HG03196 (cell line): Measurements from ENCODE around the gene TRNP1.

Experiments
- ATAC-seq: cut with Tn5 transposase; IDR thresholded peaks from one replicate; pipeline ENCODE4 v1.9.1; 2021; ENCODE audit not compliant: unreplicated experiment

TRNP1 gene

DNA sequence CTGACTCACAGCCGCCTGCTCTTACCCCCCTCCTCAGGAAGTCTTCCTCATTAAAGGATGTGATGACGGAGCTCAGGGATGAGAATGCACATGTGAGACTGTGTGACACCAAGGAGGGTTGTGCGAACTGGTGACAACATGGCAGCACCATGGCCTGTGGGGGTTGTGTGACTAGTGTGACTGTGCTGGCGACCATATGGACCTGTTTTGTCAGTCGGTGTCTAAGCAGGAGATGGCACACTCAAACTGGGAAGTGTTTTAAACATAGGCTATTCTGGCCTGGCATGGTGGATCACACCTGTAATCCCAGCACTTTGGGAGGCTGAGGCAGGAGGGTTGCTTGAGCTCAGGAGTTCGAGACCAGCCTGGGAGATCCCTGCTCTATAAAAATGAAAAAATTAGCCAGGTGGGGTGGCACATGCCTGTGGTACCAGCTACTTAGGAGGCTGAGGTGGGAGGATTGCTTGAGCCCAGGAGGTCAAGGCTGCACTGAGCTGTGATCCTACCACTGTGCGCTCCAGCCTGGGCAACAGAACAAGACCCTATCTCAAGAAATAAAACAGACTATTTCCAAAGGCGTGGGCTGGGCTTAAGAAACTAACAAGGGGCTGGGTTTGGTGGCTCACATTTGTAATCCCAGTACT, 7.4 kb downstream of the TRNP1 start:
- no peak for ATAC-seq

DNA sequence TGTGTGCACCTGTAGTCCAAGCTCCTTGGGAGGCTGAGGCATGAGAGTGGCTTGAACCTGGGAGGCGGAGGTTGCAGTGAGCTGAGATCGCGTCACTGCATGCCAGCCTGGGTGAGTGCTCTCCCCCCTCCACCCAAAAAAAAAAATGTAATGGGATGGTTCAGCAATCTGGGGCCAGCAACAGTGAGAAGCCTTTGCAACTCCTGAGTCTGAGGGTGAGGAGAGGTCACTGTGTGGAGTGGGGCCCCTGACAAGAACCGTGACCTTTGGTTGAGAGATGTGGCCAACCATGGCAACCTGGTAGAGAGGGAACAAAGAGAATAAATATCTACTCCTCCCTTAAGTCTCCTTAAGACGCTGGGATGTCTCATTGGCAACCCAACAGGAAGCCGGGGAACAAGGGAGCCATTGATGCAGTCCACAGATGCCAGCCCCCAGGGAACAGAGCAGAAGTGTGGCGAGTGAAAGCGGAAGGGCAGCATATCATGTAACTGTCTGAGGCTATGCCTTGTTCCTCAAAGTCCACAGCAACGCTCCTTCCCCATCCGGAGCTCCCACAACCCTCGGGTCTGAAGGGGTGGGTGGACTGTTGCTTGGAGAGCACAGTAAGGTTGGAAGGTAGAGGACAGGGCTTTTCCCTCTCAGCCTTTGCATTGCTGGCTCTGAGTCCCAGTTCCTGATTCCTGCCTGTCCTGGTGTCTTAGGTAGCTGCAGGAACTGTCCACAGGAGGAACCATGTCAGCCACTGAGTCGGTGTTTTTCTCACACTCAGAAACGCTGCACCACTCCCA, 8.3 kb downstream of the TRNP1 start:
- no peak for ATAC-seq

DNA sequence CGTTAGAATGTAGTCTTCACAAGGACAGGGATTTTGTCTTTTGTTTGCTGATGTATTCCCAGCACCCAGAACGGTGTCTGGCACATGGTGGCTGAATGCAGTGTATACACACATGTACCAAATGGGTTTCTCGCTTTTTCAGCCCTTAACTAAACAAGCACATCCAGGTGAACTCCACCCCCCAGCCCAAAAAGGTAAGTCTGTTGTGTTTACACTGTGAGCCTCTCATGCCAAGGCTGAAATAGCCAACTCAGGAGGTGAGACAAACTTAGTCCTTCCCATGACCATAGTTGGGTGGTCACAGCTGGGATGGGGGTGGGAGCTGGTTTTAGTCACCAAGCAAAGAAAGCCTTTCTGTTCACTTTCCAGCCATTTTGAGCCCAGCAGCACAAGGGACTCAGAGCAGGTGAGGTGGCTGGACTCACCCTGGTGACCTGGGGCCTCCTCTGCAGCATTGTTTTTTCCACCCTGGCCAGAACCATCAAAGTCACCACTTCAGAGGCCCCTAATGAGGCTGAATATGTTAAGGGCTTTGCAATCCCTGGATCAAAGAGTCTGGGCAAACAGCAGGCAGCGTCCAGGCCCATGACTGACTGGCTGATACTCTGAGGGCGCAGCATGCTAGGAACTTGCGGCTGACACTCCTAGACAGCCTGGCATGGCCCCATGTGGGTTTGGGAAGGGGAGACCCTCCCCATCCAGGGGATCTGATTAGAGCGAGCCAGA, 10.4 kb downstream of the TRNP1 start:
- ATAC-seq: no peak

DNA sequence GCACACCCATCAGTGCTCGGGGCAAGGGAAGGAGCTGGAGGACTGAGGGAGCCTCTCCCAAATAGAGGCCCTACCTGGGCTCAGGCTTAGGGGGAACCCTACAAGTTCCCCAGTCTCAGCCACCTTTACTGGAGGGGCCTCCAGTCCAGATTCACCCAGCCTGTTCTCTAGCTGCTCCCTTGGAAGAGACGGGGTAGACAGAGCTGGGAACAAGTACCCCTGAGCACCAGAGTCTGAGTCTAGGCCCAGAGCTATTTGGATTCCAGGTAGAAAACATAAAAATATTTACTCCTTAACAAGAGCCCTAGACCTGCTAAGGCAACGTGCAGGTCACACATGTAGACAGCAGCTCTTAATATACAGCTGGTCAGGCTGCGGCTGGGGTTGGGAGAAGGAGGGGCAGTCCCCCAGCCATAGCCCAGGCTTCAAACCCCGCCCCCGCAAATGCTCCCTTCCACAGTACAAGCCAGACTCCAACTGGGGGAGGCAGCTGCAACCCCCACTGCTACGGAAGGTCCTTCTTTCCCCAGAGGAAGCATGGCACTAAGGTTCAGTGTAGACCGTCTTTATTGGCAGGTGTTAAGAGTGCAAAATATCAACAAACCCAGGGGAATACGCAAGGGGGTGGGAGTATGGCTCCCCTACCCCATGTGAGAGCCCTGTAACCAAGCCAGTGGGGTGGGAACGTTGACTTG, 11.1 kb downstream of the TRNP1 start:
- ATAC-seq: no peak

DNA sequence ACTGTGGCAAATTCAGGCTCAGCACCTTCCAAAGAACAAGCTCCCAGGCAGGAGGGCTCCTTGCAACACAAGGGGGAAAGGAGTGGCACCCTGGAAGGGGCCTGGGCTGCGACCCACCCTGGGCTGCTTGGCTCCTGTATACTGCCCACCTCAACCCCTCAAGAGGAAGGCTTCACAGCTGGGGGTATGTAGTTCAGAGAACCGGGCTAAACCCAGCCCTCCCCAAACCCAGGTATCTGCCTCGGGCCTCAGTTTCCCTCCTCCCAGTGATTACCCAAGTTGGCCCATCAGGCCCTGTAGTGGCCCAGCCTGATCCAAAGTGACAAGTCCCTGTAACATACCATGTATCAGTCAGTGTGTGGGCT, 11.7 kb downstream of the TRNP1 start:
- no peak for ATAC-seq

DNA sequence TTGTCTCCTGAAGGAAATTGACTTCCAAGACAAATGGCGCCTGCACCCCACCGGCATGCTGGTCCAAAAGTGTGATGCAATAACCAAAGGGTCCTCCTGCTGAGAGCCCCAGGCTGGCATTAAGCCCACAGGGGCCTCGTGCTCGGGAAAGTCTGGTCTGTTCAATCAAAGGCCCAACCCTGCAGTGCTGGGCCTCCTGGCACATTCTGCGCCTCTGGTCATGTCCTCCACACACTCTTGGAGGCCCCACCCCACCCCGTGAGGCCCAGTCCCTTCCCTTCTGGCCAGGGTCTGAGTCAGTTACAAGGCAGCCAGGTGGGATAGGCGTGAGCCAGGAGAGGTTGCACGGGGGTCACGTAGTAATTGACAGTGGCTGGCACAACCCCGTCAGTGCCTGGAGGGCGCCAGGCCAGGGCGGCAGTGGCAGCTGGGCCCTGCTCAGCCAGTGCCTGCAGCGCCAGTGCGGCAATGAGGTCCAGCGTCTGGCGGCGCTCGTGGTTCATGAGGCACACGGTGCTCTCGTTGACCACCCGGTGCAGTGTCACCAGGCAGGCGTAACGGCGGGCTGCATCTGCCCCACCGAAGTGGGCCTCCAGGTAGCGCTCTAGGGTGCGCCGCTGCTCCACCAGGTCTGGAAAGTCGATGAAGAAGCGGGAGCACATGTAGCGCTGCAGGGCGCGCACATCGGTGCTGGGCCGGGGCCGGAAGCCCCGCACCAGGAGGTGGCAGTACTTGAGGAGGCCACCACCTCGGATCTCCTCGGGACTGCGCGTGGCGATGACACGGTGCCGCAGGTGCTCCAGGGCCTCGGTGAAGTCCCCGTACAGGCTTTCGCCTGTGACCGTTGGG, 12.4 kb downstream of the TRNP1 start:
- ATAC-seq: no peak

DNA sequence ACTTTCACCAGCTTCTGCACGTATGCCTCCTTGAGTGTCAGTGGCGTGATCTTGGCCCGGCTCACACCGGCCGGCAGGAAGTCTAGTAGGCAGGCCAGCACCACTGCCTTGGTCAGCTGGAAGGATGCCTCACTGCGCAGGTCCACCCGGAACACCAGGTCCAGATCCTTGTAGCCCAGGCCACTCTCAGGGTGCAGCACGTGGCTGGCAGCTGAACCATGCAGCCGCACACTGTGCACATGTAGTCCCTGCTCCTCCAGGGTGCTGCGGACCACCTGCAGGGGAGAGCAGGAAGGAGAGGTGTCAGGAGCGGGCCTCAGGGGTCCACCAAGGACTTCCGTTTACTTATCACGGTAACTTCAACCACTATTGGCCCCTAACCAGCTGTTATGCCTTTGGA, 13.2 kb downstream of the TRNP1 start:
- no peak for ATAC-seq

DNA sequence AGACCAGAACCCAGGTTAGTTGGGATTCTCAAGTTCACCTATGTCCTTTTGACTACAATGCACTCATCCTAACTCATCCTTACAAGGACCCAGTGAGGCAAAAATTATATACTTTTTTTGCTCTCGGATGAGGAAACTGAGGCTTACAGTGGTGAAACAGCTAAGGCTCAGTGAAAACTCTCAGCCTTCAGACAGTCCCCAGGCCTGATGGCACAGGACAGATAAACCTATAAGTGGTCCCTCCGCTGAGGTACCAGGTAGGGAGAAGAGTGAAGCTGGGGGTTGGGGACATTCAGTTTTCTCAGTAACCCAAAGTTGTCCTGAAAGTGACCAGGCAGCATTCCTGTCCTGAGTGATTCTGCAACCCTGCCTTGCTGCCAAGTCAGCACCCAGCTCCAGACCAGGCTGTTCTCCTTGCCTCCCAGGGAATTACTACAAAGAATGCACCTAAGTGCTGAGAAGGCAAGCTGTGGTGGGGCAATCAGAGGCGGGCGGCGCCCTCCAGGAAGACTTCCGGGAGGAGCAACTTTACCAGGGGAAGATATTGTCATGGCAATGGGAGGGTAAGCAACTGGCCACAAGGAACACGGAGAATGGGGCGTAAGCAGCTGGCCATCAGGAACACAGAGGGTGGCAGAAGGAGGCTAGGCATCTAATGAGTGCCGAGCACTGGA, 14.6 kb downstream of the TRNP1 start:
- ATAC-seq: no peak

DNA sequence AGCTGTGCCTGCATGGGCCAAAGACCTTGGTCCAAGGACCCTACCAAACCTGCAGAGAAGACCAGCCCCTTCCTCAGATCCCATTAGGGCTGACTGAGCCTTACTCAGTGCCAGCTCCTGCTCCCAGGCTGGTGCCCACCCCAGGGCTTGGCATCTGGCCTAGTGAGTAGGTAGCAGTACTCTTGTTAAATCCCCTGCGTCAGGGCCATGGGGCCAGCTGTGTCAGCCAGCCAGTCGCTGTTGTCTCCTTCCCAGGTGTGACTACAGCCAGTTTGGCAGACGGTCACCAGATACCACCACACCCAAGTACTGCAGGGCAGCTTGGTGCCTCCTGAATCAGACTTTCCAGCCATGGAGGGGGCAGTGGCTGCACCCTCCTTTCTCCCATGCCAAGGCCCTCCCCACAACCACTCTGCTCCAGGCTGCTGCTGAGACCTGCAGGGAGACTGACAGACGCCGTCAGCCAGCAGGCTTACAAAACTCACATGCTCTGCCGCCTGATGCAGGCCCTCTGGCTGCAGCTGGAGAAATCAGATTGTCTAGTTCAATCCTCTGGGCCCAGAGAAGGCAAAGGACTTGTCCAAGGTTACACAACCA, 16.2 kb downstream of the TRNP1 start:
- ATAC-seq: no peak

DNA sequence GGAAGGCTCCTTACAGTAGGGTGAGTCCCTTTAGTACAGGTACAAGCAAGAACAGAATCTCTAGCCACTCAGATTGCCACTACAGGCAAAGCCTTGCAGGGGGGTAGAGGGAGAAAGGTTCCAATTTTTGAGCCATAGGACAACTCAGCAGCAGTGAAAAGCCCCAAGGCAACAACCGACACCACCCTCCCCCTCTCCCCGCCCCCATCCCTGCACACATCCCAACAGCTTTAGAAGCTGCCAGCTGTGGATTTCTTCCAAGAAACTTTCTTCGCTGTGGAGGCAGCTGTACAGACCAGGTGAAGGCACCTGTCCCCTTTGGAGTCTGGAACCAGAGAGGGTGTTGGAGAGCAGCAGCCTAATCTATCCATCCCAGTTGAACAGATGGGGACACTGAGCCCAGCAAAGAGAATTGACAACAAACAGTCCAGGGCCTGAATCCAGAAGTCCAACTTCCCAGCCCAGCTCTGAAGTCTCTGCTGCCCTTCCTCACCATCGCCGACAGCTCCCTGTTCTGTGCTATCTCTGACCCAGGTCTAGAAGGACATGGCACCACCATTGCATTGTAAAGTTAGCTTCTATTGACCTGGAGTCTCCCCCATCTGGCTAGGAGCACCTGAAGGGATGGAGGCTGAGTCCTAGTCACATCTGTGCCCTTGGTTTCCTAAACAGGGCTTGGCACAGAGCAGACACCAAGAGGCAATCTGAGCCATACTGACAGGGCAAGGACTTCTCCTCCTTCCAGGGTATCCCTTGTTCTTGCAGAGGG, 16.9 kb downstream of the TRNP1 start:
- no peak for ATAC-seq

DNA sequence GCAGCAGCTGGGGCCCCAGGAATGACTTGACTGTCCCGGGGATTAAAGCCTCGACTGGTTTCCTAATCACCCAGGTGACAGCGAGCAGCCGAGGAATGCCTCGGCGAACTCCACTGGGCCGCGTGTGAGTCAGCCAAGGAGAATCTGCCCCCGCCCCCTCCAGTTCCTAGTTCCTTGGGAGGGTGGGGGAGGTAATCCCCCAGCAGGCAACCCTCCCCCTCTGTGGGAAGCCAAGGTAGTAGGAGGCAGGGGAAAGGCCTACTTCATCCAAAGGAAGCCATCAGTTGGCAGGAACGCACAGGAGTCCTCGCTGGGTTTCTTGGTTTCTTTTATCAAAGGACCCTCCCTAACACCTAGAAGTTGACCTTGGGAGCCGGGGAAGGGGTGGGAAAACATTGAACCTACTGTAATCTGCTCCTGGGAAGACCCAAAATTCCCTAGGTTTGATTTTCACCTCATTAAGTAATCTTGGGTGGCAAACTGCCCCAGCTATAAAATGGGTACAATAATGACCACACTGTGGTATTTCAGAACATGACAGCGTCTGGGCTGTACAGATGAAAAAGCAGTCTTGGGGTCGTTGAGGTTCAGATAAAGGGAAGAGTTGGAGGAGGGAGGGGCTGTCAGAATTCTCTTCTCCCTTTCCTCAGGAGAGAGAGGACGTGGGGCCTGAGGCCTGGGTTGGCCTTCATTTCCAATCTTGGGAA, 17.7 kb downstream of the TRNP1 start:
- no peak for ATAC-seq

DNA sequence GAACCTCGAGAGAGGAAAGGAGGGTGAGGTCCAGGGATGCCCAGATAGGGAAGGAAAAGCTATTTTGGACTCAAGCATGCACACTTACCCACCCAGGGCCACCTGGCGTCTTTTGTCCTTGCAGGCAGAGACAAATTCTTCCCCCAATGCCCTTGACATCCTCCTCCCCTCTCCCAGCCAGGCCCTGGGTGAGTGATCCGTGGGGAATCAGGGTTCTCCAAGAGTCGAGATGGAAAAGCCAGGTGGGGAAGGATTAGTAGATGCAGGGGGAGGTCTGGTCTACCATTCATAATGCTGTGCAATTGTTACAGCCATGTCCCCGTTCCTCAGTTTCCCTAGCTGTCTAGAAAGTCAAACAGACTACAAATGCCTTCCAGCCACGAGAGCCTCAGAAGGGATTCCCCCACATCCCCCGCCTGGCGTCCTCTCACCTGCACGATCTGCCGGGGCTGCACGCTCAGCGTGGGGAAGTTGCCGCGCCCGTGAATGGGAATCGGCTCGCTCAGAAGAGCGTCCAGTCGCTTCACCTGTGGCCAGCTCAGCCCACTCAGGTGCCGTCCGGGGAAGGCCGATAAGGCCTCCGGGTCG, 18.6 kb downstream of the TRNP1 start:
- ATAC-seq: no peak

DNA sequence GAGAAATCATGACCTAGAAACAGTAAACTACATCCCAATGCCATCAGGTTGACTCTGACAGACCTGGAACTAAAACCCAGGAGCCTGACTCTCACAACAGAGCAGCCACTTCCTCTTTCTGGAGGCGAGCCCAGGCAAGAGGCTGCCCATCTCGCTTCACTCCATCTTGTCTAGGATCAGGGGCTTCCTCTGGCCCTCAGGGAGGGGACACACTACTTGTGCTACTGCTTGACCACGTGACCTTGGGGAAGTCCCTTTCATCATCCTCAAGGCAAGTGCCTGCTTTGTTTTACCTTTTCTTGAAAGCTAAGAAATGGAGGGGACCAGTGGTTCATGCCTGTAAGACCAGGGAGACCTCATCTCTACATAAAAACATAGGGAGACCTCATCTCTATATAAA, 21.8 kb downstream of the TRNP1 start:
- no peak for ATAC-seq

DNA sequence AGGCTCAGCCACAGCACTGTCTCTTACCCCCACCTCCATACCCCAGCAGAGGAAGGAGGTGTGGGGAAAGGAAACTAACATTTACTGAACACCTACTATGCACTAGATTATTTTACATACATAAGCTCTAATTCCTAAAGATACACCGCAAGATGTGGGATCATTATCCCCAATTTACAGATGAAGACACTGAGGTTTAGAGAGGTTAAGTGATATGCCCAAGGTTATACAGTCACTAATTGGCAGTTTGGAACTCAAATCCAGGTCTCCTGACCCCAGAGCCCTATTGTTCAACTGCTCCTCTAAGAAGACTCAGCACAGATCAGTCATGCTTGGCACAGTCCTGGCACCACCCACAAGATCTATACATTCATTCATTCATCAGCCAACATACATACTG, 22.9 kb downstream of the TRNP1 start:
- ATAC-seq: no peak

DNA sequence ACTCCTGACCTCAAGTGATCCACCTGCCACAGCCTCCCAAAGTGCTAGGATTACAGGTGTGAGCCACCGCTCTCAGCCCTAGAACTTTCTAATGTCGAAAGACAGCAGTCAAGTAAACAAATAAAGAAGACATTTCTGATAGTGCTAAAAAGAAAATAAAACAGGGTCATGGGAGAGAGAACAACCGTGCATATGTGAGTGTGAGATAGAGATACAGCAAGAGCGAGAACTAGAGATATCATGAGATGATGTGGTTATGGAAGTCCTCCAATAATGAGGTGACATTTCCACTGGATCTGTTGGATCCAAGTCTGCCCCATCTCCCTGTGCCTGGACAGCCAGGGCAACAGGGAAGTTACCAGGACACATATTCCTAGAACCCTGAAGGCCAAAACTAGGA, 23.7 kb downstream of the TRNP1 start:
- no peak for ATAC-seq

DNA sequence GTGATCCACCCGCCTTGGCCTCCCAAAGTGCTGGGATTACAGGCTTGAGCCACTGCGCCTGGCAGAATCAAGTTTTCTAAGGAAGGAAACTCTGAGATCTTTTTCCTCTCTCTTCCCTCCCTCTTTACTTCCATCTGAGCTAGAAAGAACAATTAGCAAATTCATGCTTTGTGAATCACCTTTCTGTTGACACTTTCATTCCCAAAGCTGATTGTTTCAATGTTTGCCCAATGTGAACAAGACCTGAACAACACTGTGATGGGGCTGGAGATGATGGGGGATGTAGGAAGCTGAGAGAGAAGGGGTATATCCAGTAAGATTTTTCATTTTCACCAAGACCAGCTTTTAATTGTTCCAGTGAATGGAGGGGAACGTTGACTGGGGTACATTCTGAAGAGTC, 24.8 kb downstream of the TRNP1 start:
- ATAC-seq: no peak

DNA sequence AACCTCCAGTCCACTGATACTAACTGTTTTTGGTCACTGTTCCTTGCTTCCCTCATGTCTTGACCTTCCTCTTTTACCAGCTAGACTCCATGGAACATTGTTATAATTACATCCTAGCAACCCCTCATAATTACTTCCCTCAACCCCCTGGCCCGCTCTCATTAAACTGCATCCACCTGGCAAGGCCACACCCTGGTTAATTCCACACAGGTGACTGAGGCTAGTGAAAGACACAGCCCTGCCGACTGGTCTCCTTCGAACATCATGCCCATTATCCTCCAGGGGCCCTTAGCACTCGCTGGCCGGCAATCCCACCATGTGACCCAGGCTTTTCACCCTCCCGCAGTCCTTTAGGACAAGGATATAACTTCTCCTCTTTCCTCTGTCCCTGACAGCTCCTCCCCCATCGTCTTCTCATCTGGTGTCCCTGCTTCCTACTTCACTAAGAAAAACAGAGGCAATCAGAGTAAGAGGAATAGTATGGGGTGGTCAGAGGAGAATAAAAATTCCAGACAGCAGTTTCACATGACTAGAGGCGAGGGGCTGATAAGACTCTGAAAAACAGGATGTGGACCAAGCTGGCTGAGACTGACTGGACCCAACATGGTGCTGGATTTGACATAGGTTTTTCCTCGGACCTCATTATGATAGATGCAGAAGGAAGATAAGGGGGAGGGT, 28.0 kb downstream of the TRNP1 start:
- ATAC-seq: no peak
